GM23248 (cell line): ENCODE results near the gene ZBTB7C.

Experiments used
- EZH2 ChIP-seq: fragments of 200-600 bp; sonication (generic); IDR thresholded peaks from 2 replicates; pipeline ENCODE4 v1.6.1; 2018; ENCODE audit warnings: antibody characterized with exemption, mild to moderate bottlenecking; ENCODE audit not compliant: insufficient read depth, poor library complexity, severe bottlenecking
- EZH2phosphoT487 ChIP-seq: fragments of 200-600 bp; sonication (generic); IDR thresholded peaks from 2 replicates; pipeline ENCODE4 v1.6.1; 2018; ENCODE audit warnings: antibody characterized with exemption, moderate library complexity, mild to moderate bottlenecking, low read depth; ENCODE audit not compliant: insufficient read depth

DNA sequence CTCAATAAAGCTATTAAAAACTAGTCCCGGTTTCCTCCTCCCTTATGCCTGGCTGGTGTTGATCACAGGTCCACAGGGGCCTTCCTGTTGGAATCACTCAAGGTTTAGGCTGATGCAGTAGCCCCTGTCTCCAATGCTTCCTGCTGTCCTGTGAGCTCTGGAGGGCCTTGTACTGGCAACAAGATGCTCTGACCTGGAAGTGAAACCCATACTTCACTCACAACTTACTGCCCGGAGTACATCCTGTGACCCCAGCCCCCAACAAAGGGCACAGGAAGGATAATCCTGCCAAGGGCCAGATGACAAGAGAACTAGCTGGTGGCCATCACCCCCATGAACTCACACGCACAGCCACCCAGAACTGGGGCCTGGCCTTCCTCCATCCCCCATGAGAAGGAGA, 50.3 kb downstream of the ZBTB7C start:
- TF ChIP-seq EZH2phosphoT487 (no peak), EZH2 (no peak)
